Activated naive CD8-positive, alpha-beta T cell treated with anti-CD3 and anti-CD28 coated beads, Interleukin-2, amount 10 ng/mL, durations not matched to agents 7 days and 5 days (primary cell): Measurements from ENCODE around the gene EIF5. TPM values are rescaled to one million over a fixed set of nuclear protein-coding genes. Genes with fewer than 3 reads are reported as not detected.

Experiments used
- ATAC-seq: fragments of 150-1000 bp; cut with Tn5 transposase; one replicate; pipeline ENCODE4 v1.10.0; 2021; ENCODE audit warnings: low read depth, moderate library complexity
- POLR2A ChIA-PET: fragments of 350-600 bp; sonication (Branson Sonifier 250); formaldehyde crosslinking; loops from one replicate; lab custom pipeline; 2021; ENCODE audit warnings: antibody characterized with exemption; lab: Charles Lee
- DNase-seq: peaks from one replicate; pipeline ENCODE4 v3.0.0; 2021
- H3K27ac Mint-ChIP-seq: one replicate; pipeline ENCODE4 v1.8.0; 2022; ENCODE audit warnings: mild to moderate bottlenecking, mixed read lengths
- H3K27me3 Mint-ChIP-seq: one replicate; pipeline ENCODE4 v1.8.0; 2022; ENCODE audit warnings: mild to moderate bottlenecking, moderate library complexity, mixed read lengths
- H3K36me3 Mint-ChIP-seq: one replicate; pipeline ENCODE4 v1.8.0; 2021; ENCODE audit warnings: mild to moderate bottlenecking, mixed read lengths
- H3K4me1 Mint-ChIP-seq: one replicate; pipeline ENCODE4 v1.8.0; 2021; ENCODE audit warnings: mixed read lengths
- H3K4me3 Mint-ChIP-seq: one replicate; pipeline ENCODE4 v1.8.0; 2022; ENCODE audit warnings: mild to moderate bottlenecking, moderate library complexity, mixed read lengths
- H3K9me3 Mint-ChIP-seq: one replicate; pipeline ENCODE4 v1.8.0; 2021; ENCODE audit warnings: mixed read lengths
- total RNA-seq, 2 experiments: library from RNA; stranded (reverse); gene quantifications; one replicate each; pipeline ENCODE4 v1.2.3, GENCODE V29; 2021

EIF5 gene
- total RNA-seq, 2 experiments from 2014 or later, result 202 to 222 TPM

DNA sequence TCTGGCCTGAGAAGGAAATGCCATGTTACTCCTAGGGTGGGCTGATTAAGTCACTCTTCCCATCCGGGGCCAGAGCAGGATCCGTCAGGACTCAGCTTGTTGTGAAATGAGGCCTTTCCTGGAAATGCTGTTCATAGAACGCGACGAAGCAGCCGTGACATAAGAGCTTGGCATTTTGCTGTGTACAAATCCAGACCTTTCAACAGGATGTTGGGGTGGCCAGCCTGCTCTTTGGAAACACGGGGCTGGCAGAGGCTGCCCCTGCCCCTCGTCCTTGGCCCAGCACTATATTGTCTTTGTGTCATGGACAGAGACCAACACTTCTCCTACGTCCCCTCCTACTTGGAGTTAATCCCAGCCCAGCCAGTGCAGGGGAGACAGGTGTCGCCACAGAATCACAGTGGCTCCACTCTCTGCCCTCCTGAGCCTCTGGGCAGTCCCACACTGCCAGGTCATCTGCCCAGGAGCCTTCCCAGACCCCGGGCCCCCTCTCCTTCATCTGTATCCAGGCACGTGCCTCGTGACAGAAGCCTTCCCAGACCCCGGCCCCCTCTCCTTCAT lies 18.6 kb upstream of the EIF5 start:
- Mint-ChIP-seq H3K36me3 (no peaks in the 10 kb centered on the region), H3K4me3 (no peak overlapping the region), H3K27ac (no peak overlapping the region), H3K4me1 (peaks cover 3% of the 10 kb centered on the region), H3K9me3 (no peaks in the 10 kb centered on the region), H3K27me3 (peaks cover 4% of the 10 kb centered on the region)
- POLR2A ChIA-PET, result no interaction called here
- ATAC-seq, result no peak
- DNase-seq, result no peak

GRCh38 chr14:103315941-103316340 lies 18.1 kb upstream of the EIF5 start:
- POLR2A ChIA-PET, result no interaction called here
- H3K9me3 Mint-ChIP-seq, result no peaks in the 10 kb centered on the region
- peaks cover 4% of the 10 kb centered on the region for H3K27me3 Mint-ChIP-seq
- H3K4me1 Mint-ChIP-seq, result peaks cover 3% of the 10 kb centered on the region
- ATAC-seq (no peak), DNase-seq (no peak)
- H3K4me3 Mint-ChIP-seq, result no peak overlapping the region
- no peak overlapping the region for H3K27ac Mint-ChIP-seq
- H3K36me3 Mint-ChIP-seq, result no peaks in the 10 kb centered on the region

DNA sequence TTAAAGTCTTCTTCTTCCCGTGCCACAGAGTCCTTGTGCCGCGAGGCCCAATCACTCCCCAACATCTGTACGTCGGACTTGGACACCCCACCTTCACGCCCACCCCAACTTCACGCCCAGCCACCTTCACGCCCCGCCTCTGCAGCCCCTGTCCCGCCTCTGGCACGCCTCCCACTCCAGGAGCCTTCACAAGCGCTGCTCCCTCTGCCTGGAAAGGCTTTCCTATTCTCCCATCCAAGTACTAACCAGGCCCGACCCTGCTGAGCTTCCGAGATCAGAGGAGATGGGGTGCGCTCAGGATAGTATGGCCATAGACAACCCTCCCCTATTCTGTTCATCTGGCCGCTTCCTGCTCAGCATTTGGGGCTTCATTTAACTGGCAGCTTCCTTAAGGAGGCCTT lies 17.3 kb upstream of the EIF5 start:
- Mint-ChIP-seq H3K27ac (no peak overlapping the region), H3K27me3 (peaks cover 4% of the 10 kb centered on the region), H3K36me3 (no peaks in the 10 kb centered on the region), H3K9me3 (no peaks in the 10 kb centered on the region), H3K4me3 (no peak overlapping the region), H3K4me1 (peaks cover 3% of the 10 kb centered on the region)
- DNase-seq (no peak), ATAC-seq (no peak)
- POLR2A ChIA-PET, result no interaction called here

DNA sequence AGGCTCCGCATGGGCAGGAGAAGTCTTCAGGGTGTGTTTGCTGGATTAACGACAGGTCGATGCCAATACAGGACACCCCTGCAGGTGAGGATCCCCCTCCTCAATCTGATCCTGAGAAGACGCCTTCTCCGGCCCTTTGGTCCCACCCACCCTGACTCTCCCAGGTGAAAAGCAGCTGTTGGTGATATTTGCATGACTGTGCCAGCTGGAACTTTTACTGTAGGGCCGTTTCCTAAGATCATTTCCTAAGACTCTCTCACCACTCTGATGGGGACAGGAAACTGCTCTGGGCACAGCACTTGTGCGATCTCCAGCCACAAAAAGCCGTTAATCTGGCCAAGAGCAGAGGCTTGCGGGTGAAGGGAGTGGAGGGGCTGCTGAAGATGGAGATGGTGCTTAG lies 16.8 kb upstream of the EIF5 start:
- Mint-ChIP-seq H3K27me3 (peaks cover 4% of the 10 kb centered on the region), H3K27ac (no peak overlapping the region), H3K4me1 (peaks cover 3% of the 10 kb centered on the region), H3K36me3 (no peaks in the 10 kb centered on the region), H3K9me3 (no peaks in the 10 kb centered on the region), H3K4me3 (no peak overlapping the region)
- POLR2A ChIA-PET, result no interaction called here
- DNase-seq (no peak), ATAC-seq (no peak)

DNA sequence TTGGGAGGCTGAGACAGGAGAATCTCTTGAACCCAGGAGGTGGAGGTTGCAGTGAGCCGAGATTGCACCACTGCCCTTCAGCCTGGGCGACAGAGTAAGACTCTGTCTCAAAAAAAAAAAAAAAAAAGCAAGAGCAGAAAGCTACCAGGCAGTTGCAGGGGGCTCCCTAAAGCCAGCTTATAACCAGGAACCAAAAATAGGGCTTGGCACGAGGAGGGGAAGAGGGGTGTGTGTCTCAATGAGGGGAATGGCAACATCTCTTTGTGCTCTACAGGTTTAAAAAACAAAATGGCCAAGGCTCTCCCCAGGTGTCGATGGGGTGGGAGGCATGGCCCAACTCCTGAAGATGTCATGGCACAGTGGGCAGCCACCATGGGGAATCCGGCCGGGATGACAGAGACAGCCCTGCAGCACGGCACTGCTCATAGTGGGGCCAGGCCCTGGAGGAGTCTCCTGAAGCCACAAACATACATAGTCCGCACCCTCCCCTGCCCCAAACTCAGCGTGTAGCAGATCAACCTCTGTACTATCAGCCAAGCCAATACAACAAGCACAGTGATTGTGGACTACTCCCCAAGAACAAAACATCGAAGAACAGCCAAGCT lies 16.0 kb upstream of the EIF5 start:
- POLR2A ChIA-PET, result no interaction called here
- no peak overlapping the region for H3K27ac Mint-ChIP-seq
- H3K4me1 Mint-ChIP-seq, result peaks cover 3% of the 10 kb centered on the region
- H3K36me3 Mint-ChIP-seq, result no peaks in the 10 kb centered on the region
- no peaks in the 10 kb centered on the region for H3K9me3 Mint-ChIP-seq
- H3K4me3 Mint-ChIP-seq, result no peak overlapping the region
- DNase-seq (no peak), ATAC-seq (no peak)
- H3K27me3 Mint-ChIP-seq, result peaks cover 7% of the 10 kb centered on the region

- peaks cover 9% of the 10 kb centered on the region for H3K27me3 Mint-ChIP-seq
- no peak overlapping the region for H3K4me3 Mint-ChIP-seq
- POLR2A ChIA-PET, result no interaction called here
- H3K27ac Mint-ChIP-seq, result no peak overlapping the region
- no peaks in the 10 kb centered on the region for H3K36me3 Mint-ChIP-seq
- no peak for DNase-seq
- H3K4me1 Mint-ChIP-seq, result peaks cover 3% of the 10 kb centered on the region
- ATAC-seq, result no peak
- no peaks in the 10 kb centered on the region for H3K9me3 Mint-ChIP-seq
Measured at GRCh38 chr14:103318750-103319419, 15.2 kb upstream of the EIF5 start.

- Mint-ChIP-seq H3K27me3 (peaks cover 10% of the 10 kb centered on the region), H3K36me3 (no peaks in the 10 kb centered on the region), H3K27ac (no peak overlapping the region), H3K4me1 (peaks cover 3% of the 10 kb centered on the region), H3K9me3 (no peaks in the 10 kb centered on the region), H3K4me3 (no peak overlapping the region)
- POLR2A ChIA-PET, result no interaction called here
- no peak for DNase-seq
- no peak for ATAC-seq
Measured at GRCh38 chr14:103319422-103319821, 14.6 kb upstream of the EIF5 start.

- H3K27ac Mint-ChIP-seq, result no peak overlapping the region
- H3K27me3 Mint-ChIP-seq, result peaks cover 11% of the 10 kb centered on the region
- H3K4me3 Mint-ChIP-seq, result no peak overlapping the region
- POLR2A ChIA-PET, result no interaction called here
- H3K9me3 Mint-ChIP-seq, result no peaks in the 10 kb centered on the region
- H3K4me1 Mint-ChIP-seq, result no peaks in the 10 kb centered on the region
- no peaks in the 10 kb centered on the region for H3K36me3 Mint-ChIP-seq
- ATAC-seq (no peak), DNase-seq (no peak)
Measured at GRCh38 chr14:103326078-103326477, 8.0 kb upstream of the EIF5 start.

DNA sequence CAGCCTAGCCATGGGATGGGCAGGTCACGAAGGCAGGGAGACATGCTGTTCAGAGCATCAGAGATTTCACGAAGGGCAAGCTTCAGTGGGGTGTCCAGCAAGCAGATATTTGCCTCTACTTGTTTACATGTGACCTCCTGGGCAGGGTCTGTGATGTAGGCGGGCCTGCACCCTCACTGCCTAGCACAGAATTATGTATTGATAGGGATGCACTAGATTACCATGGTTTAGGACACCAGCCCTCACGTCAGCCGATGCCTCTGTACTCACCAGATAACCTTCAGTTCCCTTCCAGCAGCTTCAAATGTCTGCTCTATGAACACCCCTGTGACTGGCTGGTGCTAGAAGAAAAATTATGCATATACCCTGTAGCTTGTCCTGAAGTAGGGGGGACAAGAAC lies 5.1 kb upstream of the EIF5 start:
- Mint-ChIP-seq H3K4me1 (peaks cover 3% of the 10 kb centered on the region), H3K9me3 (no peaks in the 10 kb centered on the region), H3K36me3 (peaks cover under 1% of the 10 kb centered on the region), H3K27me3 (peaks cover 5% of the 10 kb centered on the region), H3K4me3 (no peak overlapping the region), H3K27ac (no peak overlapping the region)
- no peak for DNase-seq
- ATAC-seq, result no peak
- POLR2A ChIA-PET, result no interaction called here

DNA sequence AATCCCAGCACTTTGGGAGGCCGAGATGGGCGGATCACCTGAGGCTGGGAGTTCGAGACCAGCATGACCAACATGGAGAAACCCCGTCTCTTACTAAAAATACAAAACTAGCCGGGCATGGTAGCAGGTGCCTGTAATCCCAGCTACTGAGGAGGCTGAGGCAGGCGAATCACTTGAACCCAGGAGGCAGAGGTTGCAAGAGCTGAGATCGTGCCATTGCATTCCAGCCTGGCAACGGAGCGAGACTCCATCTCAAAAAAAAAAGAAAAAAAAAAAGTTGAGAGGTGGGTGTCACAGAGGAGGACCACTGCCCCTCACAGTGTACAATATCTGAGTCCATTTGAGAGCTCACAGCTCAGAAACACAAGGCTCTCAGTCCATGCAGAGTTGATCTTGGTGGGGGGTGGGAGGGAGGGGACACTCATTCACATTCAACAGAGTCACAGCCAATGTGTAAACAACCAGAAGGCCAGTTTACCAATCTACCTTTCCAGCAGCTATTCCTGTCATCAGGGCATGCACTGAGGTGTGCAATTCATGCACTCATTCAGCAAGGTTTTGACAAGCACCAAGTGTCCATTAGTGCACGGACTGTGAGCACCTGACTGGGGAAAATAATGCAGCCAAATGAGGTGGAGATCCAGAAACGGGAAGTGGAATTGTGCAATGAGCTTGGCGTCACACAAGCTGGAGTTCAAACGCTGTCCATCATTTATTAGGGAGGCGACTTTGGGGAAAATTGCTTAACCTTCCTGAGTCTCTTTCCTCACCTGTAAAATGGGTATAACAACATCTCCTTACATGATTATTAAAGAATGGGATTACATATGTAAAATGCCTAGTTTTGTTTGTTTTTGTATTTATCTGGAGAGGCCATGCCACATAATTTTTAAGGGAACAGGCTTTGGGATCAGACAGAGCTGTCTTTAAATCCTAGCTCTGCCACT lies 4.4 kb upstream of the EIF5 start:
- Mint-ChIP-seq H3K9me3 (no peaks in the 10 kb centered on the region), H3K4me1 (peaks cover 3% of the 10 kb centered on the region), H3K36me3 (peaks cover 1% of the 10 kb centered on the region), H3K27ac (no peak overlapping the region), H3K27me3 (peaks cover 5% of the 10 kb centered on the region), H3K4me3 (no peak overlapping the region)
- POLR2A ChIA-PET, result interaction anchor here (0.7 kb wide), 1 partner anchor 10 kb away, joined by 3 read pairs; no protein-coding TSS in a partner anchor
- DNase-seq, result no peak
- no peak for ATAC-seq

- peaks cover 6% of the 10 kb centered on the region for H3K4me1 Mint-ChIP-seq
- DNase-seq, result no peak
- H3K27me3 Mint-ChIP-seq, result peaks cover 5% of the 10 kb centered on the region
- ATAC-seq, result no peak
- H3K9me3 Mint-ChIP-seq, result no peaks in the 10 kb centered on the region
- H3K4me3 Mint-ChIP-seq, result no peak overlapping the region
- POLR2A ChIA-PET, result no interaction called here
- H3K36me3 Mint-ChIP-seq, result peaks cover 5% of the 10 kb centered on the region
- no peak overlapping the region for H3K27ac Mint-ChIP-seq
Measured at GRCh38 chr14:103330536-103330935, 3.5 kb upstream of the EIF5 start.

DNA sequence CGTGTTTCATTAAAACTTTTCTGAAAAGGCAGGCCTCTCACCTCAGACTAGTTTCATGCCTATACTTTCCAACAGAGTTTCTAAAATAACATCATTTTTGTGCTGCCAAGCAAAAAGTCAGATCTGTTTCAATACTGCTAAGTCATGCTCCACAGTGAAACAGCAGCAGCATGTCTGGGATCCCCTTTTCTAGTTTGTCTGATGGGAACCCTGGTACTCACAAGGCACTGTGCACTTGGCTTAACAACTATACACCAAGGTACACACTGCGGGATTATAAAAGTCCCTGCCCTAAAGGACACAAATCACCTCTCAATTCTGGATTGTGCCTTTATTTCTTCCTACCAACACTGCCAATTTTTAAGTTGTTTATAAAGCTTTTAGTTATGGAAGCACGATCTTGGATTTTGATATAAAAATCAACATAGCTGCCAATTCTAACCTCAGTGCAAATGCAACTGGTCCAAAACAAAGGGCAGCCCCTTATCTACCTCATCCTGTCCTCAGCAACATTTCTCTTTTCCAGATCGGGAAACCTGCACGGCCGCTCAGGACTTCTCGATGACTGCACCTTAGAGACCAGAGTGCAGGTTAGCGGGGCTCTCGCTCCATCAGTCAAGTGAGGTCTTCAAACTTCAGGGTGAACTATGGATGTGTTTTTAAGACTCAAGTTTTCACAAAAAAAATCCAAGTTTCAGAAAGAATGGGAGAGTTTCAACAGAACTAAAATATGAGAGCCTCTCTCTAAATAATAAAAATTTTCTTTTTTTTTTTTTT lies 1.7 kb upstream of the EIF5 start:
- DNase-seq, result no peak
- Mint-ChIP-seq H3K4me1 (peaks cover 16% of the 10 kb centered on the region), H3K36me3 (peaks cover 22% of the 10 kb centered on the region), H3K27me3 (peaks cover 2% of the 10 kb centered on the region), H3K4me3 (peak overlapping the region; percentile 51), H3K27ac (peak overlapping the region; percentile 65), H3K9me3 (no peaks in the 10 kb centered on the region)
- POLR2A ChIA-PET, result interaction anchor here (0.6 to 0.7 kb wide), 2 partner anchors 62 to 1184 kb away, joined by 3 to 4 read pairs; no protein-coding TSS in a partner anchor
- no peak for ATAC-seq
